DMS53 (cell line): ENCODE results near the gene SPECC1.
"Not testable (repeated sequence)": the region's sequence is repeated elsewhere in the genome, so short reads cannot be mapped to it uniquely, and the experiment has no call there.

Experiments used
- DNase-seq: peaks from one replicate; lab custom pipeline; 2025; lab: John Stamatoyannopoulos, UW

The SPECC1 gene

GRCh38 chr17:20315311-20315710, 306.2 kb downstream of the SPECC1 start:
- no peak for DNase-seq

GRCh38 chr17:20315821-20316220, 306.7 kb downstream of the SPECC1 start:
- no peak for DNase-seq

- DNase-seq, result peak; percentile 76
Observed at GRCh38 chr17:20320535-20321229, 311.5 kb downstream of the SPECC1 start.

GRCh38 chr17:20321357-20321756, 312.2 kb downstream of the SPECC1 start:
- DNase-seq, result not testable (repeated sequence)

- not testable (repeated sequence) for DNase-seq
Observed at GRCh38 chr17:20327739-20328138, 318.6 kb downstream of the SPECC1 start.

GRCh38 chr17:20351405-20351804, 342.2 kb downstream of the SPECC1 start:
- DNase-seq, result not testable (repeated sequence)

- DNase-seq, result not testable (repeated sequence)
Observed at GRCh38 chr17:20352567-20352966, 343.4 kb downstream of the SPECC1 start.

- DNase-seq, result not testable (repeated sequence)
Observed at GRCh38 chr17:20363846-20364245, 354.7 kb downstream of the SPECC1 start.
